NB4 (cell line): Measurements from ENCODE around the gene SDK2.

Source experiments
- DNase-seq: peaks from one replicate; pipeline ENCODE4 v3.0.0; 2010; ENCODE audit warnings: low read depth
- H3K4me3 ChIP-seq: one replicate; pipeline ENCODE4 v1.5.1; 2011; ENCODE audit warnings: mild to moderate bottlenecking, low read depth, low read length, moderate library complexity
- MYC ChIP-seq: IDR thresholded peaks from 2 replicates; pipeline ENCODE4 v1.6.1; 2011; ENCODE audit warnings: low read depth, low read length
- POLR2A ChIP-seq: IDR thresholded peaks from 2 replicates; pipeline ENCODE4 v1.6.1; 2011; ENCODE audit warnings: mild to moderate bottlenecking; ENCODE audit not compliant: insufficient read length; ENCODE audit errors: extremely low read depth
- TF ChIP-seq, protein P1 (sequence below): IDR thresholded peaks from one replicate; pipeline ENCODE4 v1.5.1; 2012; ENCODE audit warnings: low read depth, low read length
- TF ChIP-seq, protein P2 (sequence below): IDR thresholded peaks from 2 replicates; pipeline ENCODE4 v1.6.1; 2011; ENCODE audit warnings: low read depth, low read length

The SDK2 gene

DNA sequence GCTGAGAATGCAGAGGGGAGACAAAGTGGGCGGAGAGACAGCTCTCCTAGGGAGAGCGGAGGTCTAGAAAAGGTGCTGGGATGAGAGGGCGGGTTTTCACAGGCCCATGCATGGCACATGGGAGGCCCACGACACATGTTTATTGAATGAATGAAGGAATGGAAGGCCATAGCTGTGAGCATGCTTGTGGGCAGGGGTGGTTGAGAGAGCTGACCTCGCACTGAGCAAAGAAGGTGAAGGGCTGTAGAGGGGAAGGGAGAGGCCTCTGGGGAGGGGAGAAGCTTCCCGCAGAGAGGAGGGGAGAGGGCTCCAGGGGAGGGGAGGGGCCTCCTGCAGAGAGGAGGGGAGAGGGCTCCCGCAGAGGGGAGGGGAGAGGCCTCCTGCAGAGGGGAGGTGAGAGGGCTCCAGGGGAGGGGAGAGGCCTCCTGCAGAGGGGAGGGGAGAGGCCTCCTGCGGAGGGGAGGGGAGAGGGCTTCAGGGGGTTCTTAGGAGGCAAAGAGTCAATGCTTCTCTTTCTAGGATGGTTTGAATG, 27.3 kb downstream of the SDK2 start:
- TF ChIP-seq, protein P1, sequence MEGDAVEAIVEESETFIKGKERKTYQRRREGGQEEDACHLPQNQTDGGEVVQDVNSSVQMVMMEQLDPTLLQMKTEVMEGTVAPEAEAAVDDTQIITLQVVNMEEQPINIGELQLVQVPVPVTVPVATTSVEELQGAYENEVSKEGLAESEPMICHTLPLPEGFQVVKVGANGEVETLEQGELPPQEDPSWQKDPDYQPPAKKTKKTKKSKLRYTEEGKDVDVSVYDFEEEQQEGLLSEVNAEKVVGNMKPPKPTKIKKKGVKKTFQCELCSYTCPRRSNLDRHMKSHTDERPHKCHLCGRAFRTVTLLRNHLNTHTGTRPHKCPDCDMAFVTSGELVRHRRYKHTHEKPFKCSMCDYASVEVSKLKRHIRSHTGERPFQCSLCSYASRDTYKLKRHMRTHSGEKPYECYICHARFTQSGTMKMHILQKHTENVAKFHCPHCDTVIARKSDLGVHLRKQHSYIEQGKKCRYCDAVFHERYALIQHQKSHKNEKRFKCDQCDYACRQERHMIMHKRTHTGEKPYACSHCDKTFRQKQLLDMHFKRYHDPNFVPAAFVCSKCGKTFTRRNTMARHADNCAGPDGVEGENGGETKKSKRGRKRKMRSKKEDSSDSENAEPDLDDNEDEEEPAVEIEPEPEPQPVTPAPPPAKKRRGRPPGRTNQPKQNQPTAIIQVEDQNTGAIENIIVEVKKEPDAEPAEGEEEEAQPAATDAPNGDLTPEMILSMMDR = no peak
- no peak overlapping the region for H3K4me3 ChIP-seq
- DNase-seq = no peak

DNA sequence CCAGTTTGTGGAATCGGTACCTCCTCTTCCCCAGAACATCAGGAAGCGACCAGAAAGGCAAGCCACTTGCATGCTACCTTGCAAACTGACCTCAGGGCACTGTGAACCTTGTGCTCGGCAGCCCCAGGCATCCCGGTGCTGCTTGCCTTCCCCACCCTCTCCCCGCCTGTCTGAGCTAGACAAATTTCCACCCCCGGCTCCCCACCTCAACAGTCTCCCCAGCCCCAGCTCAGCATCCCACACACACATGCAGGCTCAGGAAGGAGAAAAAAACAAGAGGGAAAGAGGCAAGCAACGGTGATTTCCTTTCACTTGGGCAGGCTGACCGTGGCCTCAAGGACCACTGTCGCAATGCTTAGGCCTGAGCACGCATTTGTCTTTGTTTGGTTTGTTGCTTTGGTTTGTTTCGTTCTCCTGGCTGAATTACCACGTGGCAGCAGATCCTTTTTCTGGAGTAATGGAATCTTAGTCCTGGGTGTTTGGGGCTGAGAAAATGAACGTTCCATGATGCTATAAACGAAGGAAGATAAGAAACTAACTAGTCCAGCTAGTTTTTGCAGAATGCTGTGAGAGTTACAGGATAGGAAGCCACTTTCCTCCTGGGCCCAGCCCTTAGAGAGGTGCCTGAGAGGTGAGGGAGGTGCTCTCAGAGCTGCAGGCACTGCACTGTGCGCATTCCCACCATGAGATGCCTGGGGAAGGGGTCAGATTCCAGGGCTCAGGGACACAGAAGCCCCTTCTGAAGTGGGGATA, 27.9 kb downstream of the SDK2 start:
- H3K4me3 ChIP-seq = no peak overlapping the region
- TF ChIP-seq, protein P1 = no peak
- no peak for TF ChIP-seq MYC
- no peak for DNase-seq

DNA sequence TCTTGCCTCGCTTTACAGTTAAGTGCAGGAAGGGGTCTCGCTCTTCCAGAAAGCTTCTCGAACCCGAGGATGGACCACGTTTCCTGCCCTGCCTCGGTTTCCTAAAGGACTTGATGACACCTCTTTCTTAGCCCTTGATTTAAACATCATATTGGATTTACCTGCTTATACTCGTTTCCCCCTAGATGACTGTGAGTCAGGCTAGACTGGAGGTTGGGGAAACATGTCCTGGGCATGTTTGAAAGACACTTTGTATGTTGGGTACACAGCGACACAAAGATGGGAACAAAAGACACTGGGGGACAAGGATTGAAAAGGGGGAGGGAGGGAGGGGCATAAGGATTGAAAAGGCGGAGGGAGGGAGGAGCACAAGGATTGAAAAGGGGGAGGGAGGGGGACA, 30.0 kb downstream of the SDK2 start:
- no peak for DNase-seq
- TF ChIP-seq POLR2A = no peak
- TF ChIP-seq MYC = no peak
- TF ChIP-seq, protein P2, sequence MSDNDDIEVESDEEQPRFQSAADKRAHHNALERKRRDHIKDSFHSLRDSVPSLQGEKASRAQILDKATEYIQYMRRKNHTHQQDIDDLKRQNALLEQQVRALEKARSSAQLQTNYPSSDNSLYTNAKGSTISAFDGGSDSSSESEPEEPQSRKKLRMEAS = no peak
- TF ChIP-seq, protein P1 = no peak
- H3K4me3 ChIP-seq = no peak overlapping the region

DNA sequence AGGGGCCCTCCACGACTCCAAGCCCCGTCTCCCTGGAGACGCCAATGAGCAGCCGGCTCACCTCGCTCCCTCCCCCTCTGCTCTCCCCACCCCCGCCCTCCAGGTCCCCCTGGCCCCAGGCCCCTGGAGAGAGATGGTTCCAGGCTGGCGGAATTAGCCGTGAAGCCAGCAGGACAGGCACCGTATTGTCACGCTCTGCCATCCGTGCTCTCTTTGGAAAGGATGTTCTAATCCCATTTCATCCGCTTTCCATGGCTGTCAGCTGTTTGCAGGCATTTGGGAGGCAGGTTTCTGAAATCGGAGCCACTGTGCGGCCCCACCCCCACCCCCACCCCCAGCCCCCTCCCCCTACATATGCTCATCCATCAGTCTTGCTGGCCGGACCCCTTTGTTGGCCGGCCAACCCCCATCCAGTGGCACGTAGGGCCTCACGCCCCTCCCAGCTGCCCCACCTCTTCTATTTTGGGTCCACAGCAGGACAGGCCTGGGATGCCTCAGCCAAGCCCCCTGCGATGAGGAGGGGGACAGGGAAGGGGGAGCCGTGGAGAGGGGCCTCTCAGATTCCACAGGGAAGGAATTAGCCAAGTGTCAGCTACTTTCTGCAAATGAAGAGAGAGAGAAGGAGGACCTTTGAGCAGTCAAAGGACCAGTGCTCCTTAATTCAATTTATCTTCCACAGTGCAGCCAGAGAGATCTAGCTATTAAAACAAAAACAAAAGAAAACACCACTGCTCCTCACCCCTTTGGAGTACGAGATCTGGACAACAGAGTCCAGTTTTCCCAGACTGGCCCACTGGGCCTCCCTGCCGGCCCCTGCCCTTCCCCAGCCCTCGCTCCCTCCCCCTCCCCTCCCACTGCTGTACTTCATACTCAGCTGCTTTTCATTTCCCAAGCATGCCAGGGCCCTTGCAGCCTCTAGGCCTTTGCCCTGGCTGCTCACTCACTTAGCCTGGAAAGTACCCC, 30.7 kb downstream of the SDK2 start:
- no peak overlapping the region for H3K4me3 ChIP-seq
- DNase-seq = no peak
- TF ChIP-seq, protein P1 = no peak
- TF ChIP-seq, protein P2 = no peak
- TF ChIP-seq POLR2A (no peak), MYC (no peak)

DNA sequence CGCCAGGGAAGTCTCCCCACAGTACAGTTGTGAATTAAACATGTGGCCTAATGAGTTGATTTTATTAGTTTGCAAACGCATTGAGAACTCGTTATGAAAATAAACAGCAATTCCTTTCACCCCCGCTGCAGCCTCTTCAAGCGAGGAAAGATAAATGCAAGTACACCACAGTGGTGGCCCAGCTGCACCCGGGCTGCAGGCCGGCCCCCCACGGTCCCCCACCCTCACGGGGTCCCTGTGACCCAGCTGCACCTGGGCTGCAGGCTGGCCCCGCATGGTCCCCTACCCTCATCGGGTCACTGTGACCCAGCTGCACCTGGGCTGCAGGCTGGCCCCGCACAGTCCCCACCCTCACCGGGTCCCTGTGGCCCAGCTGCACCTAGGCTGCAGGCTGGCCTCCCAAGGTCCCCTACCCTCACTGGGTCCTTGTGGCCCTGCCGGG, 32.2 kb downstream of the SDK2 start:
- H3K4me3 ChIP-seq = no peak overlapping the region
- TF ChIP-seq, protein P2 = no peak
- no peak for TF ChIP-seq MYC
- TF ChIP-seq POLR2A = no peak
- TF ChIP-seq, protein P1 = no peak
- no peak for DNase-seq
